A673 (cell line): ENCODE data around the gene ZC2HC1C. TPM values are rescaled to one million over a fixed set of nuclear protein-coding genes. Genes with fewer than 3 reads are reported as not detected.
"Not testable (repeated sequence)": the region's sequence is repeated elsewhere in the genome, so short reads cannot be mapped to it uniquely, and the experiment has no call there.

ENCODE experiments used
- BruUV-seq: library from RNA; stranded (reverse); fragments of 400-500 nt; replicated peaks from 2 replicates; lab custom pipeline; 2021; lab: Mats Ljungman, UMichigan
- CTCF ChIA-PET: fragments of 300-600 bp; sonication (Branson Sonifier 250); formaldehyde crosslinking; loops from one replicate; lab custom pipeline; 2022; ENCODE audit warnings: antibody characterized with exemption; lab: Charles Lee
- POLR2A ChIA-PET: fragments of 300-600 bp; sonication (Branson Sonifier 250); formaldehyde crosslinking; loops from one replicate; lab custom pipeline; 2022; ENCODE audit warnings: antibody characterized with exemption; ENCODE audit not compliant: low non-redundant PET; lab: Charles Lee
- DNase-seq: peaks from one replicate; pipeline ENCODE4 v3.0.0-alpha.2; 2015; ENCODE audit warnings: low spot score
- H3K27ac ChIP-seq: fragments of 200-600 bp; sonication (generic); 2 replicates; pipeline ENCODE4 v1.5.1; 2016; ENCODE audit warnings: mixed run types, low read depth, mild to moderate bottlenecking, mixed read lengths, antibody characterized with exemption, low read length; ENCODE audit not compliant: poor library complexity, severe bottlenecking
- H3K27me3 ChIP-seq: fragments of 200-600 bp; sonication (generic); replicated peaks from 2 replicates; pipeline ENCODE4 v1.6.1; 2017; ENCODE audit warnings: mixed run types, low read depth, mild to moderate bottlenecking, mixed read lengths, antibody characterized with exemption, low read length; ENCODE audit not compliant: insufficient read depth, poor library complexity
- H3K36me3 ChIP-seq: fragments of 200-600 bp; sonication (generic); 2 replicates; pipeline ENCODE4 v1.6.1; 2016; ENCODE audit warnings: mixed run types, mild to moderate bottlenecking, mixed read lengths, antibody characterized with exemption, low read length; ENCODE audit not compliant: insufficient read depth, poor library complexity, severe bottlenecking
- H3K4me1 ChIP-seq: fragments of 200-600 bp; sonication (generic); 2 replicates; pipeline ENCODE4 v1.6.1; 2017; ENCODE audit warnings: mixed run types, mild to moderate bottlenecking, mixed read lengths, antibody characterized with exemption, low read length; ENCODE audit not compliant: insufficient read depth, poor library complexity, severe bottlenecking
- H3K4me3 ChIP-seq: fragments of 200-600 bp; sonication (generic); 2 replicates; pipeline ENCODE4 v1.5.1; 2016; ENCODE audit warnings: low read depth, mixed run types, mild to moderate bottlenecking, mixed read lengths, low read length; ENCODE audit not compliant: poor library complexity, severe bottlenecking
- H3K9me3 ChIP-seq: fragments of 200-600 bp; sonication (generic); 2 replicates; pipeline ENCODE4 v1.6.1; 2016; ENCODE audit warnings: mixed run types, low read depth, mild to moderate bottlenecking, mixed read lengths, antibody characterized with exemption, low read length; ENCODE audit not compliant: poor library complexity, severe bottlenecking
- EZH2 ChIP-seq: fragments of 200-600 bp; sonication (generic); IDR thresholded peaks from 2 replicates; pipeline ENCODE4 v1.6.1; 2017; ENCODE audit warnings: borderline replicate concordance, low read depth, mild to moderate bottlenecking, mixed read lengths, antibody characterized with exemption, low read length; ENCODE audit not compliant: poor library complexity, severe bottlenecking
- intact Hi-C: fragments of 100-400 bp; cut with micrococcal nuclease; formaldehyde crosslinking; loops from one replicate; pipeline ENCODE4 v1.10.0; 2022; ENCODE audit not compliant: unreplicated experiment
- total RNA-seq: library from RNA; stranded (reverse); gene quantifications from 2 replicates; pipeline ENCODE4 v1.2.3, GENCODE V29; 2021
- TF ChIP-seq, protein P1 (sequence below): fragments of 300-800, 200-600 bp; sonication (generic); conservative IDR thresholded peaks from 2 replicates; pipeline ENCODE4 v1.5.1; 2017; ENCODE audit warnings: low read depth, mild to moderate bottlenecking, antibody characterized with exemption, low read length, moderate library complexity, mixed read lengths

Gene ZC2HC1C
- total RNA-seq, 1 experiment from 2014 or later = 1.0 TPM

- no peaks in the 10 kb centered on the region for H3K27me3 ChIP-seq
- intact Hi-C loops = loop anchor here (5.0 kb wide), 1 partner anchor 114 kb away; no protein-coding TSS in a partner anchor
- no TSS peak for BruUV-seq
- H3K4me1 ChIP-seq = peaks cover 22% of the 10 kb centered on the region
- TF ChIP-seq EZH2 = no peak
- TF ChIP-seq, protein P1, sequence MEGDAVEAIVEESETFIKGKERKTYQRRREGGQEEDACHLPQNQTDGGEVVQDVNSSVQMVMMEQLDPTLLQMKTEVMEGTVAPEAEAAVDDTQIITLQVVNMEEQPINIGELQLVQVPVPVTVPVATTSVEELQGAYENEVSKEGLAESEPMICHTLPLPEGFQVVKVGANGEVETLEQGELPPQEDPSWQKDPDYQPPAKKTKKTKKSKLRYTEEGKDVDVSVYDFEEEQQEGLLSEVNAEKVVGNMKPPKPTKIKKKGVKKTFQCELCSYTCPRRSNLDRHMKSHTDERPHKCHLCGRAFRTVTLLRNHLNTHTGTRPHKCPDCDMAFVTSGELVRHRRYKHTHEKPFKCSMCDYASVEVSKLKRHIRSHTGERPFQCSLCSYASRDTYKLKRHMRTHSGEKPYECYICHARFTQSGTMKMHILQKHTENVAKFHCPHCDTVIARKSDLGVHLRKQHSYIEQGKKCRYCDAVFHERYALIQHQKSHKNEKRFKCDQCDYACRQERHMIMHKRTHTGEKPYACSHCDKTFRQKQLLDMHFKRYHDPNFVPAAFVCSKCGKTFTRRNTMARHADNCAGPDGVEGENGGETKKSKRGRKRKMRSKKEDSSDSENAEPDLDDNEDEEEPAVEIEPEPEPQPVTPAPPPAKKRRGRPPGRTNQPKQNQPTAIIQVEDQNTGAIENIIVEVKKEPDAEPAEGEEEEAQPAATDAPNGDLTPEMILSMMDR = no peak
- ChIA-PET CTCF (no interaction called here), POLR2A (no interaction called here)
- no peaks in the 10 kb centered on the region for H3K36me3 ChIP-seq
- no peak for DNase-seq
- no peak overlapping the region for H3K4me3 ChIP-seq
- H3K9me3 ChIP-seq = no peaks in the 10 kb centered on the region
- H3K27ac ChIP-seq = no peak overlapping the region
These were observed 2.8 kb upstream of the ZC2HC1C start for GRCh38 chr14:75066691-75067090.

DNA sequence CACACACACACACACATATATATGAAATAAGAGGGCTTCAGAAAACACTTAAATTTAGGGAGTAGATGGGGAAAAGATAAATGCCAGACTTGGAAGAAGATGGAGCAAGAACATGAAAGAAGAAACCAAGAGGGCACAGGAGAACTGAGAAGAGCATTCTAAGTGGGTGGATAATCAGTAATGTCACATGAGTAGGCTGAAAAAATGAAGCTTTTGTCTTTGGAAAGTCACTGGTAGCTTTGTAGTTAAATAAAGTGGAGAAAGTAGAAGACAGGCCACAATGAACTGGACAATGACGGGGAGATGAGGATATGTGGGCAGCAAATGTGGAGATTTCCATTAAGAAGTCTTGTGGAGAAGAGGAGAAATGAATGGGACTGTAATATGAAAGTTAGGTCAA, 2.2 kb upstream of the ZC2HC1C start:
- no peaks in the 10 kb centered on the region for H3K9me3 ChIP-seq
- no peak for DNase-seq
- H3K4me3 ChIP-seq = no peak overlapping the region
- H3K27me3 ChIP-seq = no peaks in the 10 kb centered on the region
- POLR2A ChIA-PET = no interaction called here
- no peak overlapping the region for H3K27ac ChIP-seq
- CTCF ChIA-PET = no interaction called here
- TF ChIP-seq, protein P1 = no peak
- TF ChIP-seq EZH2 = no peak
- intact Hi-C loops = loop anchor here (5.0 kb wide), 1 partner anchor 115 kb away; no protein-coding TSS in a partner anchor
- BruUV-seq = no TSS peak
- H3K36me3 ChIP-seq = no peaks in the 10 kb centered on the region
- peaks cover 22% of the 10 kb centered on the region for H3K4me1 ChIP-seq

DNA sequence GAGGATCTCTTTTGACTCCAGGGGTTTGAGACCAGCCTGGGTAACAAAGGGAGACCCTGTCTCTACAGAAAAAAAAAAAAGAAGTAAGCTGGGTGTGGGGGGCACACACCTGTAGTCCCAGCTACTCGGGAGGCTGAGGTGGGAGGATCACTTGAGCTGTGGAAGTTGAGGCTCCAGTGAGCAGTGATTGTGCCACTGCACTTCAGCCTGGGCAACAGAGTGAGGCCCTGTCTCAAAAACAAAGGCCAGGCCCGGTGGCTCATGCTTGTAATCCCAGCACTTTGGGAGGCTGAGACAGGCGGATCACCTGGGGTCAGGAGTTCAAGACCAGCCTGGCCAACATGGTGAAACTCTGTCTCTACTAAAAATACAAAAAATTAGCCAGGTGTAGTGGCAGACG, 1.7 kb upstream of the ZC2HC1C start:
- BruUV-seq, H3K27me3 ChIP-seq, H3K9me3 ChIP-seq, H3K4me3 ChIP-seq, H3K36me3 ChIP-seq, POLR2A ChIA-PET, CTCF ChIA-PET, DNase-seq: not testable (repeated sequence)
- Histone ChIP-seq H3K4me1 (peaks cover 20% of the 10 kb centered on the region), H3K27ac (peak overlapping the region; percentile 85)
- intact Hi-C loops = loop anchor here (5.0 kb wide), 1 partner anchor 115 kb away; no protein-coding TSS in a partner anchor
